GM23248 (cell line): ENCODE measurements around the gene BRD3. TPM values are rescaled to one million over a fixed set of nuclear protein-coding genes. Genes with fewer than 3 reads are reported as not detected.

Experiments
- DNase-seq: peaks from one replicate; pipeline ENCODE4 v3.0.0-alpha.2; 2015
- H2AFZ ChIP-seq: fragments of 200-600 bp; sonication (generic); 2 replicates; pipeline ENCODE4 v1.6.1; 2016; ENCODE audit warnings: antibody characterized with exemption
- H3F3A ChIP-seq: fragments of 200-600 bp; sonication (generic); 2 replicates; pipeline ENCODE4 v1.6.1; 2016; ENCODE audit warnings: mild to moderate bottlenecking, antibody characterized with exemption, mixed run types; ENCODE audit not compliant: insufficient read depth
- H3K27ac ChIP-seq: fragments of 200-600 bp; sonication (generic); 2 replicates; pipeline ENCODE4 v1.5.1; 2016; ENCODE audit warnings: mild to moderate bottlenecking
- H3K27me3 ChIP-seq: fragments of 200-600 bp; sonication (generic); replicated peaks from 2 replicates; pipeline ENCODE4 v1.6.1; 2016; ENCODE audit warnings: mild to moderate bottlenecking; ENCODE audit not compliant: insufficient read depth
- H3K36me3 ChIP-seq: fragments of 200-600 bp; sonication (generic); 2 replicates; pipeline ENCODE4 v1.6.1; 2016; ENCODE audit warnings: low read depth, mild to moderate bottlenecking
- H3K4me1 ChIP-seq: fragments of 200-600 bp; sonication (generic); 2 replicates; pipeline ENCODE4 v1.6.1; 2016; ENCODE audit warnings: mild to moderate bottlenecking; ENCODE audit not compliant: insufficient read depth
- H3K4me2 ChIP-seq: fragments of 200-600 bp; sonication (generic); one replicate; pipeline ENCODE4 v1.6.1; 2016; ENCODE audit warnings: mild to moderate bottlenecking; ENCODE audit not compliant: unreplicated experiment
- H3K4me3 ChIP-seq: fragments of 200-600 bp; sonication (generic); 2 replicates; pipeline ENCODE4 v1.5.1; 2016; ENCODE audit warnings: mild to moderate bottlenecking
- H3K79me2 ChIP-seq: fragments of 200-600 bp; sonication (generic); 2 replicates; pipeline ENCODE4 v1.6.1; 2016; ENCODE audit warnings: mild to moderate bottlenecking; ENCODE audit not compliant: insufficient read depth
- H3K9ac ChIP-seq: fragments of 200-600 bp; sonication (generic); 2 replicates; pipeline ENCODE4 v1.6.1; 2016; ENCODE audit warnings: mild to moderate bottlenecking
- H3K9me2 ChIP-seq: fragments of 200-600 bp; sonication (generic); 2 replicates; pipeline ENCODE4 v1.6.1; 2016; ENCODE audit warnings: mixed run types, mild to moderate bottlenecking, moderate library complexity; ENCODE audit not compliant: insufficient read depth
- H3K9me3 ChIP-seq: fragments of 200-600 bp; sonication (generic); one replicate; pipeline ENCODE4 v1.6.1; 2017; ENCODE audit warnings: low read depth
- H4K20me1 ChIP-seq: fragments of 200-600 bp; sonication (generic); 2 replicates; pipeline ENCODE4 v1.6.0; 2016; ENCODE audit not compliant: insufficient read depth
- EZH2 ChIP-seq: fragments of 200-600 bp; sonication (generic); IDR thresholded peaks from 2 replicates; pipeline ENCODE4 v1.6.1; 2018; ENCODE audit warnings: antibody characterized with exemption, mild to moderate bottlenecking; ENCODE audit not compliant: insufficient read depth, poor library complexity, severe bottlenecking
- EZH2phosphoT487 ChIP-seq: fragments of 200-600 bp; sonication (generic); IDR thresholded peaks from 2 replicates; pipeline ENCODE4 v1.6.1; 2018; ENCODE audit warnings: antibody characterized with exemption, moderate library complexity, mild to moderate bottlenecking, low read depth; ENCODE audit not compliant: insufficient read depth
- WGBS, 2 experiments: methylation state at CpG; one replicate each; pipeline ENCODE4 v1.1.6; 2015 to 2017; ENCODE audit warnings: low lambda C conversion rate in 2 of 2, low coverage in 1 of 2; ENCODE audit errors: missing lambda C conversion rate in 2 of 2; 5-methylcytosine and 5-hydroxymethylcytosine counted together
- in situ Hi-C: fragments of 300-500 bp; cut with MboI; formaldehyde crosslinking; loops from 2 replicates; pipeline ENCODE4 v1.15.0; 2020
- polyA plus RNA-seq: library from polyadenylated mRNA; unstranded; fragments of >200 nt; fragmentation: Nextera tagmentation; extraction: Ambion mirVana; gene quantifications from 2 replicates; pipeline ENCODE4 v1.2.1, GENCODE V29; 2016
- total RNA-seq: library from RNA; depleted of rRNA; stranded (reverse); fragments of >200 nt; shearing (Covaris generic); gene quantifications from 2 replicates; pipeline ENCODE4 v1.2.3, GENCODE V29; 2014

Gene BRD3
- total and polyA plus RNA-seq, 2 experiments from 2014 or later = 5.5 to 25.6 TPM

GRCh38 chr9:134068744-134069479 lies 1.1 kb upstream of the BRD3 start:
- H3K27me3 ChIP-seq = peaks cover 23% of the 10 kb centered on the region
- H2AFZ ChIP-seq = peak overlapping the region; percentile 92
- no peak overlapping the region for H3K27ac ChIP-seq
- peak overlapping the region; percentile 80 for H3K4me3 ChIP-seq
- TF ChIP-seq EZH2phosphoT487 = no peak
- no peak for TF ChIP-seq EZH2
- no peaks in the 10 kb centered on the region for H3K9me2 ChIP-seq
- peaks cover 19% of the 10 kb centered on the region for H3F3A ChIP-seq
- peak overlapping the region; percentile 83 for H3K9ac ChIP-seq
- no peaks in the 10 kb centered on the region for H3K36me3 ChIP-seq
- DNase-seq = peak; percentile 30
- H3K4me2 ChIP-seq = peak overlapping the region; percentile 89
- H3K9me3 ChIP-seq = no peaks in the 10 kb centered on the region
- 3 to 4% methylated on average over 30 to 31 of the region's 31 CpGs for WGBS, 2 experiments
- in situ Hi-C loops = no loop called here
- H3K4me1 ChIP-seq = 0 out of 2 replicates have a peak, but pooled peaks cover 7% of the 10 kb centered on the region
- H4K20me1 ChIP-seq = 0 out of 2 replicates have a peak, but pooled peaks cover 8% of the 10 kb centered on the region
- peaks cover 33% of the 10 kb centered on the region for H3K79me2 ChIP-seq

GRCh38 chr9:134066913-134067851 lies 644 bp downstream of the BRD3 start:
- H2AFZ ChIP-seq = peak overlapping the region; percentile 71
- no peaks in the 10 kb centered on the region for H3K36me3 ChIP-seq
- peak overlapping the region; percentile 96 for H3K4me3 ChIP-seq
- 1 to 2% methylated on average over 48 to 95 of the region's 126 CpGs for WGBS, 2 experiments
- in situ Hi-C loops = no loop called here
- no peaks in the 10 kb centered on the region for H3K9me3 ChIP-seq
- TF ChIP-seq EZH2 (no peak), EZH2phosphoT487 (no peak)
- DNase-seq = peak; percentile 60
- no peaks in the 10 kb centered on the region for H3K9me2 ChIP-seq
- peaks cover 50% of the 10 kb centered on the region for H3K79me2 ChIP-seq
- H4K20me1 ChIP-seq = peaks cover 8% of the 10 kb centered on the region; the same call in 1 of the 2 replicates
- peak overlapping the region; percentile 54 for H3K27ac ChIP-seq
- peaks cover 19% of the 10 kb centered on the region for H3F3A ChIP-seq
- H3K4me1 ChIP-seq = 0 out of 2 replicates have a peak, but pooled peaks cover 7% of the 10 kb centered on the region
- H3K9ac ChIP-seq = peak overlapping the region; percentile 88
- H3K27me3 ChIP-seq = peaks cover 22% of the 10 kb centered on the region
- H3K4me2 ChIP-seq = peak overlapping the region; percentile 97

- Histone ChIP-seq H2AFZ (peak overlapping the region; percentile 71), H3K4me3 (peak overlapping the region; percentile 96), H3K4me1 (0 out of 2 replicates have a peak, but pooled peaks cover 7% of the 10 kb centered on the region), H3K4me2 (peak overlapping the region; percentile 97), H3K27me3 (peaks cover 22% of the 10 kb centered on the region), H3F3A (peaks cover 19% of the 10 kb centered on the region), H4K20me1 (peaks cover 8% of the 10 kb centered on the region; the same call in 1 of the 2 replicates), H3K9me3 (no peaks in the 10 kb centered on the region), H3K79me2 (peaks cover 56% of the 10 kb centered on the region), H3K36me3 (no peaks in the 10 kb centered on the region), H3K27ac (peak overlapping the region; percentile 54), H3K9me2 (no peaks in the 10 kb centered on the region), H3K9ac (peak overlapping the region; percentile 88)
- in situ Hi-C loops = no loop called here
- TF ChIP-seq EZH2phosphoT487 (no peak), EZH2 (no peak)
- peak; percentile 63 for DNase-seq
- WGBS, 2 experiments = 3% methylated on average over 9 of the region's 9 CpGs
Measured at GRCh38 chr9:134066526-134066912, 1.3 kb downstream of the BRD3 start.

GRCh38 chr9:134065612-134066419 lies 2.0 kb downstream of the BRD3 start:
- Histone ChIP-seq H3K4me3 (peak overlapping the region; percentile 96), H3K4me2 (peak overlapping the region; percentile 97), H3K27me3 (peaks cover 18% of the 10 kb centered on the region), H3K4me1 (0 out of 2 replicates have a peak, but pooled peaks cover 7% of the 10 kb centered on the region), H2AFZ (peak overlapping the region; percentile 71), H3K79me2 (peaks cover 64% of the 10 kb centered on the region), H3K27ac (peak overlapping the region; percentile 54), H3K36me3 (no peaks in the 10 kb centered on the region), H3K9me2 (no peaks in the 10 kb centered on the region), H3K9me3 (no peaks in the 10 kb centered on the region), H3F3A (peaks cover 19% of the 10 kb centered on the region), H3K9ac (peak overlapping the region; percentile 88), H4K20me1 (peaks cover 10% of the 10 kb centered on the region)
- in situ Hi-C loops = no loop called here
- TF ChIP-seq EZH2 = no peak
- TF ChIP-seq EZH2phosphoT487 = no peak
- peak; percentile 84 for DNase-seq
- 13 to 19% methylated on average over 28 of the region's 28 CpGs for WGBS, 2 experiments
